Measurements from ENCODE around the gene GTF2A2. TPM values are rescaled to one million over a fixed set of nuclear protein-coding genes. Genes with fewer than 3 reads are reported as not detected.
A peak's percentile ranks its signal among the peaks of the same experiment; 100 is the strongest.

The GTF2A2 gene
- total RNA-seq, 1 experiment from 2014 or later = 175 TPM

DNA sequence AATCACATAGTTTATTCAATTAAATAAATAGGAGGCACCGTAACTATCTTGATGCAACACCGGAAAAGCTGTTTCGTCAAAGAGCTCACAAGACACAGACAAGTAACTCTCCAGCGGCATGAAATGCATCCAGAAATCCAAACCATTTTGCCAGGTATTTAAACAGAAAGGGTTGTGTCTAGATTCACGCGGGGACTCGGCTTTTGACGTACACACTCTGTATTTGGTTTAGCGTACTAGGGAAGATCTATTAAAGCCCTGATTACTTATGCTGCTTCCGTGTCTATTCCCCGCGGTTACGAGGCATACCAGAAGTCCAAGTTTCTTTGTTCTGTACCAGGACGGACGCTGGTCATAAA is 31.1 kb upstream of the GTF2A2 start:
- H3K4me3 ChIP-seq (replicated peaks in 1 of 2; ENCODE audit: low read depth in 1 of 2, low read length in 2 of 2) = peak overlapping the region; percentile 85 to 92
- TF ChIP-seq, protein P1, sequence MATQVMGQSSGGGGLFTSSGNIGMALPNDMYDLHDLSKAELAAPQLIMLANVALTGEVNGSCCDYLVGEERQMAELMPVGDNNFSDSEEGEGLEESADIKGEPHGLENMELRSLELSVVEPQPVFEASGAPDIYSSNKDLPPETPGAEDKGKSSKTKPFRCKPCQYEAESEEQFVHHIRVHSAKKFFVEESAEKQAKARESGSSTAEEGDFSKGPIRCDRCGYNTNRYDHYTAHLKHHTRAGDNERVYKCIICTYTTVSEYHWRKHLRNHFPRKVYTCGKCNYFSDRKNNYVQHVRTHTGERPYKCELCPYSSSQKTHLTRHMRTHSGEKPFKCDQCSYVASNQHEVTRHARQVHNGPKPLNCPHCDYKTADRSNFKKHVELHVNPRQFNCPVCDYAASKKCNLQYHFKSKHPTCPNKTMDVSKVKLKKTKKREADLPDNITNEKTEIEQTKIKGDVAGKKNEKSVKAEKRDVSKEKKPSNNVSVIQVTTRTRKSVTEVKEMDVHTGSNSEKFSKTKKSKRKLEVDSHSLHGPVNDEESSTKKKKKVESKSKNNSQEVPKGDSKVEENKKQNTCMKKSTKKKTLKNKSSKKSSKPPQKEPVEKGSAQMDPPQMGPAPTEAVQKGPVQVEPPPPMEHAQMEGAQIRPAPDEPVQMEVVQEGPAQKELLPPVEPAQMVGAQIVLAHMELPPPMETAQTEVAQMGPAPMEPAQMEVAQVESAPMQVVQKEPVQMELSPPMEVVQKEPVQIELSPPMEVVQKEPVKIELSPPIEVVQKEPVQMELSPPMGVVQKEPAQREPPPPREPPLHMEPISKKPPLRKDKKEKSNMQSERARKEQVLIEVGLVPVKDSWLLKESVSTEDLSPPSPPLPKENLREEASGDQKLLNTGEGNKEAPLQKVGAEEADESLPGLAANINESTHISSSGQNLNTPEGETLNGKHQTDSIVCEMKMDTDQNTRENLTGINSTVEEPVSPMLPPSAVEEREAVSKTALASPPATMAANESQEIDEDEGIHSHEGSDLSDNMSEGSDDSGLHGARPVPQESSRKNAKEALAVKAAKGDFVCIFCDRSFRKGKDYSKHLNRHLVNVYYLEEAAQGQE (IDR thresholded peaks at IDR 0.05; ENCODE audit: low read depth) = no peak
- peak; percentile 12; the same call in 1 of the 2 replicates for TF ChIP-seq SIN3A (IDR thresholded peaks at IDR 0.05; ENCODE audit: low read depth)
- intact Hi-C loops (cut with micrococcal nuclease) = no loop called here
- H3K27ac ChIP-seq (ENCODE audit: low read depth, low read length) = peak overlapping the region; percentile 95
- no peaks in the 10 kb centered on the region for H4K20me1 ChIP-seq (ENCODE audit: insufficient read depth)
- H3K4me2 ChIP-seq (ENCODE audit: low read length) = peak overlapping the region; percentile 89
- ATAC-seq = peak; percentile 13
- DNase-seq (ENCODE audit: low read depth, low spot score) = peak; percentile 6
- H3K36me3 ChIP-seq (ENCODE audit: control insufficient read depth in 1 of 2, insufficient read depth in 2 of 2, low read length in 2 of 2) = no peaks in the 10 kb centered on the region
- H3K4me1 ChIP-seq (ENCODE audit: control insufficient read depth in 1 of 2, insufficient read depth in 2 of 2, low read length in 2 of 2) = peaks cover 15% of the 10 kb centered on the region in 2 experiments
- H3K9me2 ChIP-seq (ENCODE audit: insufficient read depth) = no peaks in the 10 kb centered on the region
- no peaks in the 10 kb centered on the region for H3K9me3 ChIP-seq (ENCODE audit: control insufficient read depth in 1 of 2, insufficient read depth in 1 of 2, low read depth in 1 of 2, low read length in 2 of 2)
- ChIA-PET CTCF (no interaction called here), RAD21 (ENCODE audit: low non-redundant PET in 1 of 2, low total read pairs in 2 of 2, uncharacterized antibody in 2 of 2, unreplicated experiment in 2 of 2) (no interaction called here), POLR2A (no interaction called here)
- H3K27me3 ChIP-seq (ENCODE audit: insufficient read depth, low read length) = no peaks in the 10 kb centered on the region
- no peak overlapping the region for H2AFZ ChIP-seq (ENCODE audit: low read depth, low read length, poor library complexity, severe bottlenecking)
- peaks cover 56% of the 10 kb centered on the region for H3K79me2 ChIP-seq (ENCODE audit: insufficient read depth, low read length)
- no TSS peak for BruUV-seq (replicated peaks)
- peak overlapping the region; percentile 95 for H3K9ac ChIP-seq (ENCODE audit: low read length)

DNA sequence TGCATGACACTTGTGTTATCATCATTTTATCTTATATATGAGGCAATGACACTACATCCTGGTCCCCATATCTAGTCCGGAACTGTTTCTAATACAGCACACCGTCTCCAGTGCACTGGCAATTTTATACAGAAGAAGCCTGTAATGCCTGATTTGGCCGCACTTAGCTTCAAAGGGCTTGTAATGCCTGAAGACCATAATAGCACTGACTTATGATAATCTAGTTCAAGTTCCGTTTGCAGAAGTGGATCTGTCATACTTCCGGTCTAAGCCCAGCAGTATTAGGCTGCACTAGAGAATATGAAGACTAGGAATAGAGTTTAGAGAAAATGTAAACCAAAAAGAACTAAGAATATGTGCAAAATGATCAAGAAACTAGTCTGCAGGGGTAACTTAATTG is 30.5 kb upstream of the GTF2A2 start:
- Histone ChIP-seq H4K20me1 (ENCODE audit: insufficient read depth) (no peaks in the 10 kb centered on the region), H3K4me2 (ENCODE audit: low read length) (peak overlapping the region; percentile 89), H3K79me2 (ENCODE audit: insufficient read depth, low read length) (peaks cover 62% of the 10 kb centered on the region), H2AFZ (ENCODE audit: low read depth, low read length, poor library complexity, severe bottlenecking) (no peak overlapping the region), H3K36me3 (ENCODE audit: control insufficient read depth in 1 of 2, insufficient read depth in 2 of 2, low read length in 2 of 2) (no peaks in the 10 kb centered on the region), H3K9me3 (ENCODE audit: control insufficient read depth in 1 of 2, insufficient read depth in 1 of 2, low read depth in 1 of 2, low read length in 2 of 2) (no peaks in the 10 kb centered on the region), H3K27ac (ENCODE audit: low read depth, low read length) (no peak overlapping the region), H3K4me1 (ENCODE audit: control insufficient read depth in 1 of 2, insufficient read depth in 2 of 2, low read length in 2 of 2) (peaks cover 15% of the 10 kb centered on the region in 2 experiments), H3K9ac (ENCODE audit: low read length) (peak overlapping the region; percentile 95), H3K9me2 (ENCODE audit: insufficient read depth) (no peaks in the 10 kb centered on the region), H3K4me3 (replicated peaks in 1 of 2; ENCODE audit: low read depth in 1 of 2, low read length in 2 of 2) (peak overlapping the region; percentile 85 to 92), H3K27me3 (ENCODE audit: insufficient read depth, low read length) (no peaks in the 10 kb centered on the region)
- TSS peak; percentile 47 for BruUV-seq (replicated peaks)
- DNase-seq (ENCODE audit: low read depth, low spot score) (no peak), ATAC-seq (no peak)
- ChIA-PET RAD21 (ENCODE audit: low non-redundant PET in 1 of 2, low total read pairs in 2 of 2, uncharacterized antibody in 2 of 2, unreplicated experiment in 2 of 2) (no interaction called here), POLR2A (no interaction called here), CTCF (no interaction called here)
- TF ChIP-seq SRF (IDR thresholded peaks at IDR 0.05; ENCODE audit: low read depth) = no peak
- no peak for TF ChIP-seq RAD21 (IDR thresholded peaks at IDR 0.05; ENCODE audit: low read depth)
- TF ChIP-seq POLR2AphosphoS5 (IDR thresholded peaks at IDR 0.05; ENCODE audit: low read depth, low read length) = no peak
- TF ChIP-seq EGR1 (IDR thresholded peaks at IDR 0.05; ENCODE audit: low read depth) = no peak
- no peak for TF ChIP-seq JUND (IDR thresholded peaks at IDR 0.05)
- TF ChIP-seq, protein P2, sequence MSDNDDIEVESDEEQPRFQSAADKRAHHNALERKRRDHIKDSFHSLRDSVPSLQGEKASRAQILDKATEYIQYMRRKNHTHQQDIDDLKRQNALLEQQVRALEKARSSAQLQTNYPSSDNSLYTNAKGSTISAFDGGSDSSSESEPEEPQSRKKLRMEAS (IDR thresholded peaks at IDR 0.05) = no peak
- no peak for TF ChIP-seq ELF1 (IDR thresholded peaks at IDR 0.05; ENCODE audit: borderline replicate concordance, low read depth)
- no peak for TF ChIP-seq ZFX (IDR thresholded peaks at IDR 0.05)
- no peak for TF ChIP-seq SP1 (IDR thresholded peaks at IDR 0.05; ENCODE audit: low read depth)
- intact Hi-C loops (cut with micrococcal nuclease) = no loop called here
